Activated CD4-positive, alpha-beta T cell treated with anti-CD3 and anti-CD28 coated beads for 48 hours (primary cell): ENCODE data around the gene R3HCC1L.

Experiments used
- DNase-seq: peaks from one replicate; pipeline ENCODE4 v3.0.0-alpha.2; 2020

Gene R3HCC1L

GRCh38 chr10:98134431-98135221 lies at the start of gene R3HCC1L:
Gene R3HCC1L, plus strand, starts transcription at chr10:98134657. Its CDS starts 73,458 bp downstream, at chr10:98208115.
- peak; percentile 96 for DNase-seq

- DNase-seq: no peak
These were observed 49.2 kb upstream of the R3HCC1L start for GRCh38 chr10:98085238-98085637.

- DNase-seq: no peak
These were observed 47.4 kb upstream of the R3HCC1L start for GRCh38 chr10:98086837-98087708.

- DNase-seq: no peak
These were observed 46.1 kb upstream of the R3HCC1L start for GRCh38 chr10:98088186-98088971.

- DNase-seq: no peak
These were observed 43.6 kb upstream of the R3HCC1L start for GRCh38 chr10:98090822-98091221.

- no peak for DNase-seq
These were observed 38.1 kb upstream of the R3HCC1L start for GRCh38 chr10:98096316-98096715.

- DNase-seq: no peak
These were observed 37.7 kb upstream of the R3HCC1L start for GRCh38 chr10:98096731-98097130.

DNA sequence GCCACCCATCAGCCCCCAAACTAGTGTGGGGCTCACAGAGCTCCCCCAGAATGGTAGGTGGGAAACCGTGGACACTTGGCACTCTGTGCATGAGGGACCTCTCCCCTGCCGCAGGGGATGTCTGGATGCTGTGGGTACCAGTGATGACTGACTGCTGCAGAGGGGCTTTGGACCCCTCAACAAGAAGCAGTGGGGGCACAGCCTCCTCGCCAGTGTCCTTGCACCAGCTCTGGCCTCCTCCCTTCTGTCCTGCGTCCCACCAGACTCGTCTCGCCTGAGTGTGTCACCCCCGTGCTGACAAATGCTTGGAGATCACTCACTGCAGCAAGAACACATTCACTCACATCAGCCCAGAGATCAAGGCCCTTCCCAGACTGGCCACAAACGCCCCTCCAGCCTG lies 37.3 kb upstream of the R3HCC1L start:
- no peak for DNase-seq

- DNase-seq: no peak
These were observed 36.8 kb upstream of the R3HCC1L start for GRCh38 chr10:98097616-98098015.

- DNase-seq: no peak
These were observed 36.2 kb upstream of the R3HCC1L start for GRCh38 chr10:98098247-98098646.

GRCh38 chr10:98100476-98100875 lies 34.0 kb upstream of the R3HCC1L start:
- no peak for DNase-seq

GRCh38 chr10:98101366-98101765 lies 33.1 kb upstream of the R3HCC1L start:
- DNase-seq: no peak

DNA sequence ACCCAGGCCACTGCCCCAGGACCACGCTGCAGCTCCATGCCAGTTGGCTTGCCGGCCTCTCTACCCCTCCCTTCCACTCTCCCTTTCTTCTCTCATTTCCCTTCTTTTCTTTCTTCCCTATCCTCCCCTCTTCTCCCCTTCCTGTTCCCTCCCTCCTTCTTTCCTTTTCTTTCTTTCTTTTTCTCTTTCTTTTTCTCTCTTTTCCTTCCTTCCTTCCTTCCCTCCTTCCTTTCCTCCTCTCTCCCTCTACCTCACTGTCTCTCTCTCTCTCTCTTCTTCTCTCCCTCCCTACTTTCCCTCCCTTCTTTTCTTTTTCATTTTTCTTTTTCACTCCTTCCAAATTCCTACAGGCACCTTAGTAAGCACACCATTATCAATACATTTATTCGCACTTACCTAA lies 30.3 kb upstream of the R3HCC1L start:
- no peak for DNase-seq

DNA sequence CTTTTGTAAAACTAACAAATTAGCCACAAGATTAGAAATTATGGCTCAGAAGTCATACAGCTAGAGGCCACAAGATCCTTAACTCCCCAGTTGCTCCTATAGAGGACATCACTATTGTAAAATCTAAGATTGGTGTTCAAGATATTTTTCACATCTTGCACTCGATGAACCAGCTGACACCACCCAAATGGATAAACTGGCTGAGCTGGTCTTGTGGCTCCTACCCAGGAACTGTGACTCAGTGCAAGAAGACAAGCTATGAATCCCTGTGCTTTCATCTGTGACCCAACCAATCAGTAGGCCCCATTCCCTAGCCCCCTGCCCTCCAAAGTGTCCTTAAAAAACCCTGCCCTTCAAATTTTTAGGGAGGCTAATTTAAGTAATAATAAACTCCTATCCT lies 27.9 kb upstream of the R3HCC1L start:
- DNase-seq: no peak

- DNase-seq: no peak
These were observed 26.6 kb upstream of the R3HCC1L start for GRCh38 chr10:98107644-98108430.

GRCh38 chr10:98110356-98110755 lies 24.1 kb upstream of the R3HCC1L start:
- DNase-seq: no peak

GRCh38 chr10:98115031-98115787 lies 19.2 kb upstream of the R3HCC1L start:
- no peak for DNase-seq

GRCh38 chr10:98119891-98120290 lies 14.6 kb upstream of the R3HCC1L start:
- DNase-seq: no peak

- DNase-seq: no peak
These were observed 8.4 kb upstream of the R3HCC1L start for GRCh38 chr10:98125940-98126631.

DNA sequence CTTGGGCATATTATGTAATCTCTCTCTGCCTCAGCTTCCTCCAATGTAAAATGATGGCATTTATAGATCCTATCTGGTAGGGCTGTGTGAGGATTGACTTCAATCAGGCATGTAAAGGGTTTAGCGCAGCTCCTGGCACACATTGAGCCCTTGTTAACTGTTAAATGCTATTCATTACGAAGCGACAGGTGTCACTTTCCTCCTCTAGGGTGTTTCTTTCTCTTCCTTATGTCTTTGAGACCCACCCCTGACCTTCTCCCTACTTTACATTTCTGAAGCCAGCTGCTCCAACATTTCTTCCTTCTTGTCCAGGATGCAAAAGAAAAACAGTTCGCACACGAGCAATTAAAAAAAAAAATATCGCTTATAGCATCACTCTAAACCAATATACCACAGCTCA lies 5.7 kb upstream of the R3HCC1L start:
- no peak for DNase-seq

DNA sequence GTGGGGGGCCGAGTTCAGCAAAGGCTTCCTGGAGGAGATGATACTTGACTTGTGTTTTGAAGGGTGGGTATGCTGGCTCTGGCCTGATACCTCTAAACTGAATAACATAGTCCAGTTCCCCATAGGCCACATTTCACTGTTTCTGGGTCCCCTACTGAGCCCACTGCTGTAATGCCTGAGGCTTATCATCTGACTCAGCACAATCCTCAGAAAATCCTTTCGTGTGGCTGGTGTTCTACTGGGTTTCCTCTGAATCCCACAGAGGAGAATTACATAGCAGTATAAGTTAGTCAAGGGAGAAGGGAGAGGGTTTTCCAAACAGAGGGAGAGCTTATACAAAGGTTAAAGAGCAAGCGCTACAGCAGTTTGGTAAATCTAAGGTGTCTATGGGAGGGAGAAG lies 2.8 kb upstream of the R3HCC1L start:
- DNase-seq: no peak
